Adrenal gland (tissue), 12 donors: ENCODE measurements around the gene CRELD2. TPM values are rescaled to one million over a fixed set of nuclear protein-coding genes. Genes with fewer than 3 reads are reported as not detected.
A peak's percentile ranks its signal among the peaks of the same experiment; 100 is the strongest.

Experiments used
- DNase-seq, 7 donors: peaks; one replicate each; pipeline ENCODE4 v3.0.0-alpha.2; 2019 to 2020
- H3K27ac ChIP-seq, 5 donors: fragments of 200-600 bp; sonication (generic) in 4 of 5; 1 replicate in 3 of 5; 2 replicates in 2 of 5; pipeline versions ENCODE4 v1.5.1 to v1.8.0; 2016 to 2020; ENCODE audit warnings: mild to moderate bottlenecking in 1 of 5
- H3K27me3 ChIP-seq: fragments of 200-600 bp; 2 replicates; pipeline ENCODE4 v1.8.0; 2021
- H3K36me3 ChIP-seq, 2 donors: fragments of 200-600 bp; replicated peaks in 1 of 2; 1 replicate in 1 of 2; 2 replicates in 1 of 2; pipeline versions ENCODE4 v1.5.1 to v1.8.0; 2018 to 2022
- H3K4me1 ChIP-seq, 2 donors: fragments of 200-600 bp; replicated peaks in 1 of 2; 1 replicate in 1 of 2; 2 replicates in 1 of 2; pipeline versions ENCODE4 v1.5.1 to v1.8.0; 2018 to 2021
- H3K4me3 ChIP-seq, 4 donors: fragments of 200-600 bp; sonication (generic) in 3 of 4; one replicate each; pipeline ENCODE4 v1.5.1; 2016 to 2018
- H3K9me3 ChIP-seq, 3 donors: fragments of 200-600 bp; sonication (generic) in 1 of 3; replicated peaks in 1 of 3; 1 replicate in 2 of 3; 2 replicates in 1 of 3; pipeline versions ENCODE4 v1.5.1 to v1.8.0; 2016 to 2021
- CTCF ChIP-seq, 6 experiments: fragments of 450-650 bp in 4 of 6; fragments of 200-600 bp in 2 of 6; sonication (generic) in 1 of 6; IDR thresholded peaks; 1 replicate in 5 of 6; 2 replicates in 1 of 6; pipeline versions ENCODE4 v1.5.1 to v1.8.0; 2016 to 2021; ENCODE audit warnings: antibody characterized with exemption in 6 of 6, mild to moderate bottlenecking in 2 of 6, moderate library complexity in 1 of 6
- POLR2A ChIP-seq, 2 donors: fragments of 450-650 bp; IDR thresholded peaks; one replicate each; pipeline ENCODE4 v1.6.1; 2017; ENCODE audit warnings: antibody characterized with exemption in 2 of 2, mild to moderate bottlenecking in 2 of 2, moderate library complexity in 1 of 2
- WGBS, 4 donors: extraction: QIAGEN DNeasy Blood & Tissue Kit in 2 of 4; methylation state at CpG; one replicate each; pipeline versions ENCODE4 v1.1.5 to v1.1.7; 2013 to 2017; 5-methylcytosine and 5-hydroxymethylcytosine counted together
- intact Hi-C, 2 donors: fragments of 100-400 bp; cut with DNase I; formaldehyde crosslinking; loops; one replicate each; pipeline versions ENCODE4 v1.14.1 to v1.15.0; 2022 to 2023
- polyA plus RNA-seq, 3 donors: library from polyadenylated mRNA; stranded (reverse); fragments of 200-250 nt in 2 of 3; fragments of 350-450 nt in 1 of 3; fragmentation: Illumina TruSeq in 1 of 3; extraction: RNeasy Lipid Tissue Mini Kit (QIAGEN cat#74804) in 1 of 3; gene quantifications; one replicate each; pipeline ENCODE4 v1.2.3, GENCODE V29; 2013 to 2014
- total RNA-seq, 9 donors: library from RNA; depleted of rRNA in 4 of 9; stranded (reverse); fragments of >200 nt in 4 of 9; fragments of 120-200 nt in 1 of 9; fragmentation: NEBNext Ultra II Directional in 1 of 9; extraction: Animal tissue kit (Norgen Biotek cat#: 25700) in 1 of 9; gene quantifications; one replicate each; pipeline versions ENCODE4 v1.1.0 to v1.2.4, GENCODE V29; 2013 to 2023
- donor health status: healthy with polysubstance abuse.
- donor health status: Bipolar disorder and iron deficiency.
- donor health status: DM: yes; HTN: yes; CAD: no.
- donor health status: DM: no; HTN: no; CAD: no.
- donor health status: DM: no; HTN: no; CAD: no.
- donor health status: DM: yes; HTN: yes; CAD: no.

Gene CRELD2
- total and polyA plus RNA-seq, 12 donors = 14.5 to 63.4 (median 36.2) TPM

GRCh38 chr22:49934891-49935557, 16.6 kb downstream of the CRELD2 start:
- H3K27me3 ChIP-seq = no peaks in the 10 kb centered on the region
- TF ChIP-seq CTCF (IDR thresholded peaks at IDR 0.05) (no peak), POLR2A (IDR thresholded peaks at IDR 0.05) (no peak)

GRCh38 chr22:49935561-49935960, 17.1 kb downstream of the CRELD2 start:
- intact Hi-C loops = loop anchor here in 1 of 2 donors (10.0 kb wide), 1 partner anchor 49 kb away; no protein-coding TSS in a partner anchor
- DNase-seq = peak in 2 of 7 donors; percentile 46 to 70
- TF ChIP-seq POLR2A (IDR thresholded peaks at IDR 0.05) (no peak), CTCF (IDR thresholded peaks at IDR 0.05) (no peak)
- peaks cover 22 to 48% of the 10 kb centered on the region in 2 donors for H3K4me1 ChIP-seq
- no peaks in the 10 kb centered on the region for H3K27me3 ChIP-seq
- no peaks in the 10 kb centered on the region for H3K36me3 ChIP-seq
- peak overlapping the region in 1 of 4 donors; percentile 59 for H3K4me3 ChIP-seq
- WGBS, 4 donors = 0 to 6% (median 0%) methylated on average over 3 to 16 of the region's 16 CpGs; no CpG with 5 or more reads in 1 of the 4 donors
- no peaks in the 10 kb centered on the region for H3K9me3 ChIP-seq
- peak overlapping the region in 4 of 5 donors; percentile 54 to 98 (median 90) for H3K27ac ChIP-seq

More at GRCh38 chr22:49934891-49935557, 16.6 kb downstream of the CRELD2 start:
- intact Hi-C loops = loop anchor here (5.0 to 10.0 kb wide), 2 partner anchors 50 to 57 kb away; no protein-coding TSS in a partner anchor
- Histone ChIP-seq H3K4me3 (peak overlapping the region in 1 of 4 donors; percentile 59), H3K9me3 (no peaks in the 10 kb centered on the region), H3K4me1 (peaks cover 22 to 48% of the 10 kb centered on the region in 2 donors), H3K27ac (peak overlapping the region; percentile 30 to 98 (median 85)), H3K36me3 (no peaks in the 10 kb centered on the region)
- DNase-seq = peak; percentile 64 to 85 (median 77)
- 21 to 37% (median 32%) methylated on average over 9 to 55 of the region's 56 CpGs; no CpG with 5 or more reads in 1 of the 4 donors for WGBS, 4 donors

GRCh38 chr22:49936018-49936972, 17.9 kb downstream of the CRELD2 start:
- intact Hi-C loops = loop anchor here in 1 of 2 donors (10.0 kb wide), 1 partner anchor 49 kb away; no protein-coding TSS in a partner anchor
- no peak for TF ChIP-seq CTCF (IDR thresholded peaks at IDR 0.05)
- peak in 1 of 2 donors; percentile 25 for TF ChIP-seq POLR2A (IDR thresholded peaks at IDR 0.05)
- H3K27ac ChIP-seq = peak overlapping the region in 4 of 5 donors; percentile 28 to 98 (median 74)
- DNase-seq = peak; percentile 91 to 96 (median 94)
- peak overlapping the region in 2 of 4 donors; percentile 0 to 59 for H3K4me3 ChIP-seq
- no peaks in the 10 kb centered on the region for H3K36me3 ChIP-seq
- H3K27me3 ChIP-seq = no peaks in the 10 kb centered on the region
- 3 to 12% (median 5%) methylated on average over 23 to 52 of the region's 52 CpGs for whole genome bisulfite sequencing, 4 donors
- no peaks in the 10 kb centered on the region for H3K9me3 ChIP-seq
- peaks cover 22 to 42% of the 10 kb centered on the region in 2 donors for H3K4me1 ChIP-seq
